ENCODE data around the gene CYB5D1.

Gene CYB5D1

DNA sequence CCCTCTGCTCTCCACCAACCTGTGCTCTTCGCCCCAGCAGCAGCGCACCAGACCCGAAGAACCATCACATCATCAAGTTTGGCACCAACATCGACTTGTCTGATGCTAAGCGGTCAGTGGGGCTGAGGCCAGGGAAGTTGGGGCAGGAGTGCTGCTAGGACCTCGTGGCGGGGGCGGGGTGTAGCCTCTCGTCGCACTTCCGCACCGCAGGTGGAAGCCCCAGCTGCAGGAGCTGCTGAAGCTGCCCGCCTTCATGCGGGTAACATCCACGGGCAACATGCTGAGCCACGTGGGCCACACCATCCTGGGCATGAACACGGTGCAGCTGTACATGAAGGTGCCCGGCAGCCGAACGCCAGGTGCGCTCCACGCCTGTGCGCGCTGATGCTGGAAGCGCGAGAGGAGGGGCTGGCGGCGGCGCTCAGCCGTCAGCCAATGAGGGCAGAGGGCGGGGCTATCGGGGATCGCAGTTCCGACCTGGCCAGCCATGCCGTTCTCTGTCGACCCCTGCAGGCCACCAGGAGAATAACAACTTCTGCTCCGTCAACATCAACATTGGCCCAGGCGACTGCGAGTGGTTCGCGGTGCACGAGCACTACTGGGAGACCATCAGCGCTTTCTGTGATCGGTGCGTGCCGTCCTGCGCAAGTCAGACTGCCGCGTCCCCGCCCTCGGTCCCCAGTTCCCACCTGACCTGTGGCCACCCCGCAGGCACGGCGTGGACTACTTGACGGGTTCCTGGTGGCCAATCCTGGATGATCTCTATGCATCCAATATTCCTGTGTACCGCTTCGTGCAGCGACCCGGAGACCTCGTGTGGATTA is 6.2 kb upstream of the CYB5D1 start:
- peak overlapping the region; percentile 65 for H3K27ac ChIP-seq
- TF ChIP-seq ZFX (IDR thresholded peaks at IDR 0.05) (no peak; the same call in 1 of the 2 replicates), CTCF (conservative IDR thresholded peaks at IDR 0.05) (peak; percentile 98)

DNA sequence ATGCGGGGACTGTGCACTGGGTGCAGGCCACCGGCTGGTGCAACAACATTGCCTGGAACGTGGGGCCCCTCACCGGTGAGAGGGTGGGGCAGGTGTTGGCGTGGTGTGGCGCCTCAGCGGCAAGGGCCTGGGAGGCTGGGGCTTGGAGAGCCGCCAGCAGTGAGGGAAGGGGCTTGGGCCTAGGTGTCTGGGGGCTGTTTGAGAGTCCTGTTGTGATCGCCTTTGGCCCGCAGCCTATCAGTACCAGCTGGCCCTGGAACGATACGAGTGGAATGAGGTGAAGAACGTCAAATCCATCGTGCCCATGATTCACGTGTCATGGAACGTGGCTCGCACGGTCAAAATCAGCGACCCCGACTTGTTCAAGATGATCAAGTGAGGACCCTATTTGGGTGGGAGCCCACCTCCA is 5.5 kb upstream of the CYB5D1 start:
- TF ChIP-seq CTCF (conservative IDR thresholded peaks at IDR 0.05), result no peak
- TF ChIP-seq ZFX (IDR thresholded peaks at IDR 0.05), result no peak
- peak overlapping the region; percentile 65 for H3K27ac ChIP-seq

GRCh38 chr17:7852919-7853690 is 4.7 kb upstream of the CYB5D1 start:
- TF ChIP-seq ZFX (IDR thresholded peaks at IDR 0.05) (no peak), CTCF (conservative IDR thresholded peaks at IDR 0.05) (no peak)

DNA sequence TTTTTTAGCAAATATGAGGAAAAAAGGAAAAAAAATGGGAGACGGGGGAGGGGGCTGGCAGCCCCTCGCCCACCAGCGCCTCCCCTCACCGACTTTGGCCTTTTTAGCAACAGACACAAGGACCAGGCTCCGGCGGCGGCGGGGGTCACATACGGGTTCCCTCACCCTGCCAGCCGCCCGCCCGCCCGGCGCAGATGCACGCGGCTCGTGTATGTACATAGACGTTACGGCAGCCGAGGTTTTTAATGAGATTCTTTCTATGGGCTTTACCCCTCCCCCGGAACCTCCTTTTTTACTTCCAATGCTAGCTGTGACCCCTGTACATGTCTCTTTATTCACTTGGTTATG is 4.1 kb upstream of the CYB5D1 start:
- H3K27ac ChIP-seq, result no peak overlapping the region

More at GRCh38 chr17:7852919-7853690, 4.7 kb upstream of the CYB5D1 start:
- no peak overlapping the region for H3K27ac ChIP-seq

DNA sequence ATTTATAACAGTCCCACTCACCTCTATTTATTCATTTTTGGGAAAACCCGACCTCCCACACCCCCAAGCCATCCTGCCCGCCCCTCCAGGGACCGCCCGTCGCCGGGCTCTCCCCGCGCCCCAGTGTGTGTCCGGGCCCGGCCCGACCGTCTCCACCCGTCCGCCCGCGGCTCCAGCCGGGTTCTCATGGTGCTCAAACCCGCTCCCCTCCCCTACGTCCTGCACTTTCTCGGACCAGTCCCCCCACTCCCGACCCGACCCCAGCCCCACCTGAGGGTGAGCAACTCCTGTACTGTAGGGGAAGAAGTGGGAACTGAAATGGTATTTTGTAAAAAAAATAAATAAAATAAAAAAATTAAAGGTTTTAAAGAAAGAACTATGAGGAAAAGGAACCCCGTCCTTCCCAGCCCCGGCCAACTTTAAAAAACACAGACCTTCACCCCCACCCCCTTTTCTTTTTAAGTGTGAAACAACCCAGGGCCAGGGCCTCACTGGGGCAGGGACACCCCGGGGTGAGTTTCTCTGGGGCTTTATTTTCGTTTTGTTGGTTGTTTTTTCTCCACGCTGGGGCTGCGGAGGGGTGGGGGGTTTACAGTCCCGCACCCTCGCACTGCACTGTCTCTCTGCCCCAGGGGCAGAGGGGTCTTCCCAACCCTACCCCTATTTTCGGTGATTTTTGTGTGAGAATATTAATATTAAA is 3.6 kb upstream of the CYB5D1 start:
- no peak overlapping the region for H3K27ac ChIP-seq
- TF ChIP-seq ZFX (IDR thresholded peaks at IDR 0.05) (no peak), CTCF (conservative IDR thresholded peaks at IDR 0.05) (no peak)

More for the DNA sequence above, 4.1 kb upstream of the CYB5D1 start:
- TF ChIP-seq ZFX (IDR thresholded peaks at IDR 0.05) (no peak), CTCF (conservative IDR thresholded peaks at IDR 0.05) (no peak)

GRCh38 chr17:7854851-7855659 is 2.7 kb upstream of the CYB5D1 start, which contains the start of gene TMEM88:
Gene TMEM88 (plus strand): TSS chr17:7855066. CDS start chr17:7855075, 9 bp downstream.
- H3K27ac ChIP-seq, result peak within 1 kb of the TSS; percentile 87
- TF ChIP-seq ZFX (IDR thresholded peaks at IDR 0.05) (no peak), CTCF (conservative IDR thresholded peaks at IDR 0.05) (no peak)
